Stimulated activated CD4-positive, alpha-beta T cell treated with anti-CD3 and anti-CD28 coated beads, Interleukin-12 subunit alpha, Interleukin-12 subunit beta, amount 100 ng/mL, for 4 hours (primary cell): ENCODE measurements around the gene PCDHGA3.
"Not testable (repeated sequence)": the region's sequence is repeated elsewhere in the genome, so short reads cannot be mapped to it uniquely, and the experiment has no call there.

Experiments used
- DNase-seq: peaks from one replicate; pipeline ENCODE4 v3.0.0-alpha.2; 2020

Gene PCDHGA3

GRCh38 chr5:141349917-141350619 is 6.4 kb downstream of the PCDHGA3 start, which contains the start of gene PCDHGB1:
TSS of gene PCDHGB1 (plus strand) at chr5:141350099. CDS start at chr5:141350261, 162 bp downstream.
- no peak for DNase-seq

- no peak for DNase-seq
Measured at GRCh38 chr5:141351591-141351990, 8.0 kb downstream of the PCDHGA3 start.

- DNase-seq = no peak
Measured at GRCh38 chr5:141354900-141355469, 11.4 kb downstream of the PCDHGA3 start, which contains the start of gene PCDHGA4. TSS of gene PCDHGA4 (plus strand) at chr5:141355021. CDS start at chr5:141355108, 87 bp downstream.

DNA sequence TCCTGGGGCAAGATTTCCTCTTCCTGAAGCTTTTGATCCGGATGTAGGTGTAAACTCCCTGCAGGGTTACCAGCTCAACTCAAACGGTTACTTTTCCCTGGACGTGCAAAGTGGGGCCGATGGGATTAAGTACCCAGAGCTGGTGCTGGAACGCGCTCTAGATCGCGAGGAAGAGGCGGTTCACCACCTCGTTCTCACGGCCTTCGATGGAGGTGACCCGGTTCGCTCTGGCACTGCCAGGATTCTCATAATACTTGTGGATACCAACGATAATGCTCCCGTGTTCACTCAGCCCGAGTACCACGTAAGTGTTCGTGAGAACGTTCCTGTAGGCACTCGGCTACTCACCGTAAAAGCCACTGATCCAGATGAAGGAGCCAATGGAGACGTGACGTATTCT is 12.0 kb downstream of the PCDHGA3 start:
- no peak for DNase-seq

GRCh38 chr5:141356133-141356532 is 12.5 kb downstream of the PCDHGA3 start:
- no peak for DNase-seq

DNA sequence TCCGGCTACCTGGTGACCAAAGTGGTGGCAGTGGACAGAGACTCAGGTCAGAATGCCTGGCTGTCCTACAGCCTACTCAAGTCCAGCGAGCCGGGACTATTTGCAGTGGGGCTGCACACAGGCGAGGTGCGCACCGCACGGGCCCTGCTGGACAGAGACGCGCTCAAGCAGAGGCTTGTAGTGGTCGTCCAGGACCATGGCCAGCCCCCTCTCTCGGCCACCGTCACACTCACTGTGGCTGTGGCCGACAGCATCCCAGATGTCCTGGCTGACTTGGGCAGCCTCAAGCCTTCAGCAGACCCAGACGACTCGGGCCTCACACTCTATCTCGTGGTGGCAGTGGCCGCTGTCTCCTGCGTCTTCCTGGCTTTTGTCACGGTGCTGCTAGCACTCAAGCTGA is 13.3 kb downstream of the PCDHGA3 start:
- no peak for DNase-seq

DNA sequence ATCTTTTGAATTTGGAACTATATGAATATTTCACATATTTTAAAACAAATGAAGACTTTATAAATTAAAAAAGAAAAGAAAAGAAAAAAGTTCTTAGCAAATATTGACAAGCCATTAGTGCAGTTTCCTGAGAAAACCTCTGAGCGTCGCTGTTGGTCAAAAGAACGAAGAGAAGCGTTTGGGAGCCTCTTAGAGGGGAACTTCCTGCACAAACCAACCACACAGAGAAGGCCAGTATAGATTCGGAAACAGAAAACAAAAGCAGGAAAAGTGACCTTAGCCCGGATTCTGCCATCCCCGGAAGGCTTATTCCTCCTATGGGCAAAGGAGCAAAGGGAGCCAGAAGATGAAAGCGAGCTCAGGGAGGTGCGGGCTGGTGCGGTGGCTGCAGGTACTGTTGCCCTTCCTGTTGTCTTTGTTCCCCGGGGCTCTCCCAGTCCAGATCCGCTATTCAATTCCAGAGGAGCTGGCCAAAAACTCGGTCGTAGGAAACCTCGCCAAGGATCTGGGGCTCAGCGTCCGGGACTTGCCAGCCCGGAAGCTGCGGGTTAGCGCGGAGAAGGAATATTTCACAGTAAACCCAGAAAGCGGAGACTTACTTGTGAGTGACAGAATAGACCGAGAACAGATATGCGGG is 16.3 kb downstream of the PCDHGA3 start, which contains the start of gene PCDHGB2:
TSS of gene PCDHGB2 (plus strand) at position 205 of the 637 bp plus-strand sequence. CDS start at position 347, 142 bp downstream.
- DNase-seq = no peak

- no peak for DNase-seq
Measured at GRCh38 chr5:141360685-141361084, 17.1 kb downstream of the PCDHGA3 start.

DNA sequence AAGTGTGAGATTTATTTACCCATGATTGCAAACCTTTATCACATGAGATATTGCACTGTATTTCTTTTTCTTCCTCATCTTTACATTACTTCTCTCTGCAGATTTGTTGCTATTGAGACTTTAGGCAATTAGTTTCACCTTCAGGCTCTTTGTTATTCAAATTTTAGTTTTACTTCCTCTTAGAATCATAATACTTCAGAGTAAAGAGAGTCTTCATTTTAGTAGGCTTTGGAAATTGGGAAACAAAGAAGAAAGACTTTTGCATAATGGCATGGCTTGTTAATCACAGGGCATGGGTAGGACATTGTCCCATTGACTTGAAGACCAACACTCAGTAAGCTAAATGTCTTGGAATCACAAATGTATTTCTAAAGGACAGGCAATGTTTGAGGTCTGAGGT is 19.1 kb downstream of the PCDHGA3 start:
- no peak for DNase-seq

- DNase-seq = no peak
Measured at GRCh38 chr5:141363952-141364660, 20.5 kb downstream of the PCDHGA3 start, which contains the start of gene PCDHGA5. TSS of gene PCDHGA5 (plus strand) at chr5:141364162. CDS start at chr5:141364331, 169 bp downstream.

GRCh38 chr5:141366016-141366896 is 22.6 kb downstream of the PCDHGA3 start:
- DNase-seq = no peak

- peak; percentile 11 for DNase-seq
Measured at GRCh38 chr5:141369994-141370848, 26.6 kb downstream of the PCDHGA3 start, which contains the start of gene PCDHGB3. TSS of gene PCDHGB3 (plus strand) at chr5:141370242. CDS start at chr5:141370395, 153 bp downstream.

GRCh38 chr5:141371572-141372475 is 28.2 kb downstream of the PCDHGA3 start:
- DNase-seq = no peak

DNA sequence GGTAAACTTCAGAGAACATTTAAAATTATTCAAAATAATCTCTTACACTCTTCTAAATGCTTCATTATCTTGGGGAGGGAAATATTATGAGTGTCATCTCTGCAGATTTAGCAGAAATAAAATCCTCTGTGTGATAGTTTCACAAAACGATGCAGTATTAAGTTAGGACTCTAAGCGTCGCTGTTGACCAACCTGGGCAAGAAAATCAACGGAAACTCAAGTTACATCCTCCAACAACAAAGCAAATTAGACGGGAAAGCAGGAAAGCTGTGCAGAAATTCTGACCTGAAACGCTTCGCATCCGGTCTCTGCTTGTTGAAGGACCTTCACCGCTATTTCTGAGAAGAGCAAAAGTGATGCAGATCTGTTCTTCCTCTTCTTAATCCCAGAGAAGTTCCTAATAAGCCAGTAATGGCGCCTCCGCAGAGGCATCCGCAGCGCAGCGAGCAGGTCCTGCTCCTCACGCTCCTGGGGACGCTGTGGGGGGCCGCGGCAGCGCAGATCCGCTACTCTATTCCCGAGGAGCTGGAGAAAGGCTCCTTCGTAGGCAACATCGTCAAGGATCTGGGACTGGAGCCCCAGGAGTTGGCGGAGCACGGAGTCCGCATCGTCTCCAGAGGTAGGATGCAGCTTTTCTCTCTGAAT is 30.2 kb downstream of the PCDHGA3 start, which contains the start of gene PCDHGA6:
TSS of gene PCDHGA6 (plus strand) at position 219 of the 645 bp plus-strand sequence. CDS start at position 412, 193 bp downstream.
- DNase-seq = no peak

DNA sequence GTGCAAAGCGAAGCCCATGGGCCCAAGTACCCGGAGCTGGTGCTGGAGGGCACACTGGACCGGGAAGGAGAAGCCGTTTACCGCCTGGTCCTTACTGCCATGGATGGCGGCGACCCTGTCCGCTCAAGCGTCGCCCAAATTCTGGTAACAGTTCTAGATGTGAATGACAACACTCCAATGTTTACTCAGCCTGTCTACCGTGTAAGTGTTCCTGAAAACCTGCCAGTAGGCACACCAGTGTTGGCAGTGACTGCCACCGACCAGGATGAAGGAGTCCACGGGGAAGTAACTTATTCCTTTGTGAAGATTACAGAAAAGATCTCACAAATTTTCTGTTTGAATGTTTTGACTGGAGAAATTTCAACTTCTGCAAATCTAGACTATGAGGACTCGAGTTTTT is 31.0 kb downstream of the PCDHGA3 start:
- DNase-seq = no peak

GRCh38 chr5:141375444-141376155 is 32.0 kb downstream of the PCDHGA3 start:
- not testable (repeated sequence) for DNase-seq

- no peak for DNase-seq
Measured at GRCh38 chr5:141382469-141383294, 39.1 kb downstream of the PCDHGA3 start, which contains the start of gene PCDHGA7. TSS of gene PCDHGA7 (plus strand) at chr5:141382742. CDS start at chr5:141382900, 158 bp downstream.
